ENCODE results near the gene CD99L2.

- TF ChIP-seq POLR2A (IDR thresholded peaks at IDR 0.05) (no peak), CTCF (IDR thresholded peaks at IDR 0.05) (no peak)
Measured at GRCh38 chrX:150869450-150869849, 29.0 kb downstream of the CD99L2 start.
